ENCODE measurements around the gene C20orf144. TPM values are rescaled to one million over a fixed set of nuclear protein-coding genes. Genes with fewer than 3 reads are reported as not detected.
"Not testable (repeated sequence)": the region's sequence is repeated elsewhere in the genome, so short reads cannot be mapped to it uniquely, and the experiment has no call there.

Gene C20orf144
- polyA plus RNA-seq, 2 of the 4 experiments (the other 2 are of a cell fraction): 0.10 to 0.12 TPM

DNA sequence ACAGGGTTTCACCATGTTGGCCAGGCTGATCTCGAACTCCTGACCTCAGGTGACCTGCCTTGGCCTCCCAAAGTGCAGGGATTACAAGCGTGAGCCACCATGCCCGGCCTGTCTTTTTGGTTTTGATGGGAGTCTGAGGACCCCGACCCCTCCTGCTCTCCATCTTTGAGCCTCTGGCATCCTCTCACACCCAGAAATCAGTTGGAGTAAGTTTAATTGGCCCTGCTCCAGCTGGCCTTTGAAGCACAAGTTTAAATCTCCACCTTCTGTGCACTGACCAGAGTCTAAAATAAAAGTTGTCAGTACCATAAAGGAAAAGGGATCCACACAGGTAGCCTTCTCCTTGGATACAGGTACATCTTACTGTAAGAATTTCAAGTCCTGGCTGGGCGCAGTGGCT, 15.9 kb upstream of the C20orf144 start (continued):
- TF ChIP-seq, protein P1, sequence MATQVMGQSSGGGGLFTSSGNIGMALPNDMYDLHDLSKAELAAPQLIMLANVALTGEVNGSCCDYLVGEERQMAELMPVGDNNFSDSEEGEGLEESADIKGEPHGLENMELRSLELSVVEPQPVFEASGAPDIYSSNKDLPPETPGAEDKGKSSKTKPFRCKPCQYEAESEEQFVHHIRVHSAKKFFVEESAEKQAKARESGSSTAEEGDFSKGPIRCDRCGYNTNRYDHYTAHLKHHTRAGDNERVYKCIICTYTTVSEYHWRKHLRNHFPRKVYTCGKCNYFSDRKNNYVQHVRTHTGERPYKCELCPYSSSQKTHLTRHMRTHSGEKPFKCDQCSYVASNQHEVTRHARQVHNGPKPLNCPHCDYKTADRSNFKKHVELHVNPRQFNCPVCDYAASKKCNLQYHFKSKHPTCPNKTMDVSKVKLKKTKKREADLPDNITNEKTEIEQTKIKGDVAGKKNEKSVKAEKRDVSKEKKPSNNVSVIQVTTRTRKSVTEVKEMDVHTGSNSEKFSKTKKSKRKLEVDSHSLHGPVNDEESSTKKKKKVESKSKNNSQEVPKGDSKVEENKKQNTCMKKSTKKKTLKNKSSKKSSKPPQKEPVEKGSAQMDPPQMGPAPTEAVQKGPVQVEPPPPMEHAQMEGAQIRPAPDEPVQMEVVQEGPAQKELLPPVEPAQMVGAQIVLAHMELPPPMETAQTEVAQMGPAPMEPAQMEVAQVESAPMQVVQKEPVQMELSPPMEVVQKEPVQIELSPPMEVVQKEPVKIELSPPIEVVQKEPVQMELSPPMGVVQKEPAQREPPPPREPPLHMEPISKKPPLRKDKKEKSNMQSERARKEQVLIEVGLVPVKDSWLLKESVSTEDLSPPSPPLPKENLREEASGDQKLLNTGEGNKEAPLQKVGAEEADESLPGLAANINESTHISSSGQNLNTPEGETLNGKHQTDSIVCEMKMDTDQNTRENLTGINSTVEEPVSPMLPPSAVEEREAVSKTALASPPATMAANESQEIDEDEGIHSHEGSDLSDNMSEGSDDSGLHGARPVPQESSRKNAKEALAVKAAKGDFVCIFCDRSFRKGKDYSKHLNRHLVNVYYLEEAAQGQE (IDR thresholded peaks at IDR 0.05): no peak

DNA sequence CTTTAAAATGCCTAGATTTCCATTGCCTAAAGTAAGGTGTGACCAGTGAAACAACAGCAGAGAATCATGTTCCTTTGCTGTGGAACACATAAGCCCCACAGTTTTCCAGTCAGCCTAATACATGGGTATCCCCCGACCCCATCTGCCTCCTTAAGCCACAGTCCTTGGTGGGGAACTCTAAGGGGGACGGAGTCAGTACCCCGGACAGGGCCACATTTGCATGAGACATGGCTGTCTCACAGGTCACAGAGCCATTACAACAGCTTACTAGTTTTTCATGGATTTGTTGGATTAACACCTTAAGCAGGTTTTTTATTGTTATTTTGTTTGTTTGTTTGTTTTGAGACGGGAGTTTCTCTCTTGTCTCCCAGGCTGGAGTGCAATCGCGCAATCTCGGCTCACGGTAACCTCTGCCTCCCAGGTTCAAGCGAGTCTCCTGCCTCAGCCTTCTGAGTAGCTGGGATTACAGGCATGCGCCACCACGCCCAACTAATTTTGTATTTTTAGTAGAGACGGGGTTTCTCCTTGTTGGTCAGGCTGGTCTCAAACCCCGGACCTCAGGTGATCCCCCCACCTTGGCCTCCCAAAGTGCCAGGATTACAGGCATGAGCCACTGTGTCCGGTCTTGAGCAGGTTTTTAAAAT, 15.0 kb upstream of the C20orf144 start:
- CTCF ChIA-PET: interaction anchor here (0.8 to 3.3 kb wide), 3 partner anchors 21 to 190 kb away, joined by 3 to 15 read pairs (median 6); no protein-coding TSS in a partner anchor
- H3K4me2 ChIP-seq; ATAC-seq; FAIRE-seq; H3K4me3 ChIP-seq; H3K4me1 ChIP-seq; H3K27ac ChIP-seq; H3K9me3 ChIP-seq; DNase-seq (ENCODE audit: low read depth in 1 of 2, low spot score in 1 of 2): not testable (repeated sequence)
- TF ChIP-seq, protein P1 (IDR thresholded peaks at IDR 0.05): peak; percentile 61; the same call in 1 of the 2 replicates
- POLR2A ChIA-PET: interaction anchor here (1.0 kb wide), 1 partner anchor 157 kb away, joined by 3 read pairs; the partner anchor contains the start of gene CBFA2T2
- 92% methylated on average over 14 of the region's 14 CpGs for WGBS (ENCODE audit: missing lambda C conversion rate)

GRCh38 chr20:33647603-33648395, 14.3 kb upstream of the C20orf144 start:
- H3K27ac ChIP-seq: no peak overlapping the region
- no peaks in the 10 kb centered on the region for H3K9me3 ChIP-seq
- no peaks in the 10 kb centered on the region for H3K4me1 ChIP-seq
- TF ChIP-seq KDM5A (IDR thresholded peaks at IDR 0.05) (no peak), CHD4 (IDR thresholded peaks at IDR 0.05; ENCODE audit: borderline replicate concordance) (no peak), RNF2 (IDR thresholded peaks at IDR 0.05; ENCODE audit: borderline replicate concordance, low read depth) (no peak), RARB (CRISPR knock-in tag; IDR thresholded peaks at IDR 0.05) (no peak), PHF8 (IDR thresholded peaks at IDR 0.05; ENCODE audit: borderline replicate concordance, low read depth) (no peak), BHLHE40 (IDR thresholded peaks at IDR 0.05; ENCODE audit: low read depth, low read length) (no peak), SMC3 (IDR thresholded peaks at IDR 0.05) (no peak), CBX8 (IDR thresholded peaks at IDR 0.05) (no peak), TFCP2L1 (CRISPR knock-in tag; IDR thresholded peaks at IDR 0.05) (no peak)
- TF ChIP-seq, protein P2, sequence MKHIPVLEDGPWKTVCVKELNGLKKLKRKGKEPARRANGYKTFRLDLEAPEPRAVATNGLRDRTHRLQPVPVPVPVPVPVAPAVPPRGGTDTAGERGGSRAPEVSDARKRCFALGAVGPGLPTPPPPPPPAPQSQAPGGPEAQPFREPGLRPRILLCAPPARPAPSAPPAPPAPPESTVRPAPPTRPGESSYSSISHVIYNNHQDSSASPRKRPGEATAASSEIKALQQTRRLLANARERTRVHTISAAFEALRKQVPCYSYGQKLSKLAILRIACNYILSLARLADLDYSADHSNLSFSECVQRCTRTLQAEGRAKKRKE (CRISPR knock-in tag; IDR thresholded peaks at IDR 0.05; ENCODE audit: low read depth): no peak
- no peak for DNase-seq (ENCODE audit: low read depth in 1 of 2, low spot score in 1 of 2)
- 88% methylated on average over 11 of the region's 11 CpGs for WGBS (ENCODE audit: missing lambda C conversion rate)
- ATAC-seq: no peak
- FAIRE-seq: no peak
- H3K4me2 ChIP-seq: no peak overlapping the region
- POLR2A ChIA-PET: interaction anchor here (1.0 kb wide), 1 partner anchor 158 kb away, joined by 3 read pairs; the partner anchor contains the start of gene CBFA2T2
- H3K4me3 ChIP-seq: no peak overlapping the region
- CTCF ChIA-PET: interaction anchor here (0.7 to 3.3 kb wide), 6 partner anchors 20 to 246 kb away, joined by 3 to 15 read pairs (median 3); partner anchors contain the start of gene CDK5RAP1

Data from A549 (cell line).